ENCODE results near the gene PLEKHH1.

PLEKHH1 gene

GRCh38 chr14:67532998-67533753, at the start of gene PLEKHH1:
Gene PLEKHH1 (plus strand): TSS chr14:67533290. CDS start chr14:67541868, 8,578 bp downstream.
- in situ Hi-C loops (cut with HindIII; ENCODE audit: low pct_ligation_motif_present, low pct_unique_long_range_greater_than_20kb, low sequenced_read_pairs): no loop called here
- peak; percentile 82 for DNase-seq

- in situ Hi-C loops (cut with HindIII; ENCODE audit: low pct_ligation_motif_present, low pct_unique_long_range_greater_than_20kb, low sequenced_read_pairs): no loop called here
Observed at GRCh38 chr14:67483579-67484285, 49.4 kb upstream of the PLEKHH1 start.

GRCh38 chr14:67485501-67486095, 47.5 kb upstream of the PLEKHH1 start:
- DNase-seq: no peak
- in situ Hi-C loops (cut with HindIII; ENCODE audit: low pct_ligation_motif_present, low pct_unique_long_range_greater_than_20kb, low sequenced_read_pairs): no loop called here

More at GRCh38 chr14:67483579-67484285, 49.4 kb upstream of the PLEKHH1 start:
- no peak for DNase-seq

- in situ Hi-C loops (cut with HindIII; ENCODE audit: low pct_ligation_motif_present, low pct_unique_long_range_greater_than_20kb, low sequenced_read_pairs): no loop called here
- DNase-seq: no peak
Observed at GRCh38 chr14:67486890-67487289, 46.2 kb upstream of the PLEKHH1 start.

- DNase-seq: no peak
- in situ Hi-C loops (cut with HindIII; ENCODE audit: low pct_ligation_motif_present, low pct_unique_long_range_greater_than_20kb, low sequenced_read_pairs): no loop called here
Observed at GRCh38 chr14:67487332-67487731, 45.8 kb upstream of the PLEKHH1 start.

GRCh38 chr14:67487937-67488893, 44.9 kb upstream of the PLEKHH1 start, which contains the start of gene TMEM229B:
Gene TMEM229B (minus strand): TSS chr14:67488721. CDS start chr14:67473923, 14,798 bp downstream.
- peak; percentile 18 for DNase-seq
- in situ Hi-C loops (cut with HindIII; ENCODE audit: low pct_ligation_motif_present, low pct_unique_long_range_greater_than_20kb, low sequenced_read_pairs): no loop called here

- no peak for DNase-seq
- in situ Hi-C loops (cut with HindIII; ENCODE audit: low pct_ligation_motif_present, low pct_unique_long_range_greater_than_20kb, low sequenced_read_pairs): no loop called here
Observed at GRCh38 chr14:67490196-67490595, 42.9 kb upstream of the PLEKHH1 start.

GRCh38 chr14:67491285-67491684, 41.8 kb upstream of the PLEKHH1 start:
- in situ Hi-C loops (cut with HindIII; ENCODE audit: low pct_ligation_motif_present, low pct_unique_long_range_greater_than_20kb, low sequenced_read_pairs): no loop called here
- DNase-seq: no peak

- DNase-seq: no peak
- in situ Hi-C loops (cut with HindIII; ENCODE audit: low pct_ligation_motif_present, low pct_unique_long_range_greater_than_20kb, low sequenced_read_pairs): no loop called here
Observed at GRCh38 chr14:67491741-67492507, 41.2 kb upstream of the PLEKHH1 start.

GRCh38 chr14:67492538-67492937, 40.6 kb upstream of the PLEKHH1 start:
- no peak for DNase-seq
- in situ Hi-C loops (cut with HindIII; ENCODE audit: low pct_ligation_motif_present, low pct_unique_long_range_greater_than_20kb, low sequenced_read_pairs): no loop called here

- in situ Hi-C loops (cut with HindIII; ENCODE audit: low pct_ligation_motif_present, low pct_unique_long_range_greater_than_20kb, low sequenced_read_pairs): no loop called here
- DNase-seq: no peak
Observed at GRCh38 chr14:67493092-67493717, 39.9 kb upstream of the PLEKHH1 start.

GRCh38 chr14:67495827-67496226, 37.3 kb upstream of the PLEKHH1 start:
- in situ Hi-C loops (cut with HindIII; ENCODE audit: low pct_ligation_motif_present, low pct_unique_long_range_greater_than_20kb, low sequenced_read_pairs): no loop called here
- no peak for DNase-seq

- no peak for DNase-seq
Observed at GRCh38 chr14:67497216-67497615, 35.9 kb upstream of the PLEKHH1 start.

GRCh38 chr14:67497716-67498115, 35.4 kb upstream of the PLEKHH1 start:
- DNase-seq: no peak
- in situ Hi-C loops (cut with HindIII; ENCODE audit: low pct_ligation_motif_present, low pct_unique_long_range_greater_than_20kb, low sequenced_read_pairs): no loop called here

More at GRCh38 chr14:67497216-67497615, 35.9 kb upstream of the PLEKHH1 start:
- in situ Hi-C loops (cut with HindIII; ENCODE audit: low pct_ligation_motif_present, low pct_unique_long_range_greater_than_20kb, low sequenced_read_pairs): no loop called here

- in situ Hi-C loops (cut with HindIII; ENCODE audit: low pct_ligation_motif_present, low pct_unique_long_range_greater_than_20kb, low sequenced_read_pairs): no loop called here
- DNase-seq: no peak
Observed at GRCh38 chr14:67500981-67501380, 32.1 kb upstream of the PLEKHH1 start.

GRCh38 chr14:67501670-67502069, 31.4 kb upstream of the PLEKHH1 start:
- in situ Hi-C loops (cut with HindIII; ENCODE audit: low pct_ligation_motif_present, low pct_unique_long_range_greater_than_20kb, low sequenced_read_pairs): no loop called here
- no peak for DNase-seq

- DNase-seq: no peak
- in situ Hi-C loops (cut with HindIII; ENCODE audit: low pct_ligation_motif_present, low pct_unique_long_range_greater_than_20kb, low sequenced_read_pairs): no loop called here
Observed at GRCh38 chr14:67502867-67503266, 30.2 kb upstream of the PLEKHH1 start.

All from ACHN (cell line).